Glutamatergic neuron (in vitro differentiated cells): ENCODE data around the gene CRYL1. TPM values are rescaled to one million over a fixed set of nuclear protein-coding genes. Genes with fewer than 3 reads are reported as not detected.

Experiments
- DNase-seq: peaks from one replicate; pipeline ENCODE4 v3.0.0; 2022
- H3K27ac Mint-ChIP-seq: one replicate; pipeline ENCODE4 v1.8.0; 2020; ENCODE audit warnings: mild to moderate bottlenecking, mixed read lengths, inconsistent platforms; ENCODE audit not compliant: unreplicated experiment
- H3K27me3 Mint-ChIP-seq: one replicate; pipeline ENCODE4 v1.8.0; 2020; ENCODE audit warnings: mild to moderate bottlenecking, moderate library complexity, mixed read lengths, inconsistent platforms; ENCODE audit not compliant: unreplicated experiment
- H3K36me3 Mint-ChIP-seq: one replicate; pipeline ENCODE4 v1.8.0; 2020; ENCODE audit warnings: mild to moderate bottlenecking, mixed read lengths, inconsistent platforms; ENCODE audit not compliant: unreplicated experiment
- H3K4me1 Mint-ChIP-seq: one replicate; pipeline ENCODE4 v1.8.0; 2020; ENCODE audit warnings: mild to moderate bottlenecking, low read depth, mixed read lengths, inconsistent platforms; ENCODE audit not compliant: unreplicated experiment
- H3K4me3 Mint-ChIP-seq: one replicate; pipeline ENCODE4 v1.8.0; 2020; ENCODE audit warnings: mild to moderate bottlenecking, mixed read lengths, inconsistent platforms; ENCODE audit not compliant: unreplicated experiment
- H3K9me3 Mint-ChIP-seq: one replicate; pipeline ENCODE4 v1.8.0; 2020; ENCODE audit warnings: mild to moderate bottlenecking, moderate library complexity, mixed read lengths, inconsistent platforms; ENCODE audit not compliant: unreplicated experiment
- total RNA-seq: library from RNA; stranded (reverse); fragmentation: NEBNext Ultra II Directional; extraction: Animal tissue kit (Norgen Biotek cat#: 25700); gene quantifications from one replicate; pipeline ENCODE4 v1.2.1, GENCODE V29; 2021; ENCODE audit not compliant: unreplicated experiment
- TF ChIP-seq, protein P1 (sequence below): fragments of 200-600 bp; sonication (generic); IDR thresholded peaks from one replicate; pipeline ENCODE4 v1.5.0; 2021; ENCODE audit not compliant: partially characterized antibody, unreplicated experiment

The CRYL1 gene
- total RNA-seq, 1 donor from 2014 or later: 1.1 TPM

- H3K4me3 Mint-ChIP-seq: no peak overlapping the region
- H3K27me3 Mint-ChIP-seq: no peaks in the 10 kb centered on the region
- no peaks in the 10 kb centered on the region for H3K36me3 Mint-ChIP-seq
- TF ChIP-seq, protein P1, sequence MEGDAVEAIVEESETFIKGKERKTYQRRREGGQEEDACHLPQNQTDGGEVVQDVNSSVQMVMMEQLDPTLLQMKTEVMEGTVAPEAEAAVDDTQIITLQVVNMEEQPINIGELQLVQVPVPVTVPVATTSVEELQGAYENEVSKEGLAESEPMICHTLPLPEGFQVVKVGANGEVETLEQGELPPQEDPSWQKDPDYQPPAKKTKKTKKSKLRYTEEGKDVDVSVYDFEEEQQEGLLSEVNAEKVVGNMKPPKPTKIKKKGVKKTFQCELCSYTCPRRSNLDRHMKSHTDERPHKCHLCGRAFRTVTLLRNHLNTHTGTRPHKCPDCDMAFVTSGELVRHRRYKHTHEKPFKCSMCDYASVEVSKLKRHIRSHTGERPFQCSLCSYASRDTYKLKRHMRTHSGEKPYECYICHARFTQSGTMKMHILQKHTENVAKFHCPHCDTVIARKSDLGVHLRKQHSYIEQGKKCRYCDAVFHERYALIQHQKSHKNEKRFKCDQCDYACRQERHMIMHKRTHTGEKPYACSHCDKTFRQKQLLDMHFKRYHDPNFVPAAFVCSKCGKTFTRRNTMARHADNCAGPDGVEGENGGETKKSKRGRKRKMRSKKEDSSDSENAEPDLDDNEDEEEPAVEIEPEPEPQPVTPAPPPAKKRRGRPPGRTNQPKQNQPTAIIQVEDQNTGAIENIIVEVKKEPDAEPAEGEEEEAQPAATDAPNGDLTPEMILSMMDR: no peak
- H3K27ac Mint-ChIP-seq: no peak overlapping the region
- H3K9me3 Mint-ChIP-seq: no peaks in the 10 kb centered on the region
- no peak for DNase-seq
- H3K4me1 Mint-ChIP-seq: no peaks in the 10 kb centered on the region
Observed at GRCh38 chr13:20547479-20547908, 21.8 kb upstream of the CRYL1 start.

DNA sequence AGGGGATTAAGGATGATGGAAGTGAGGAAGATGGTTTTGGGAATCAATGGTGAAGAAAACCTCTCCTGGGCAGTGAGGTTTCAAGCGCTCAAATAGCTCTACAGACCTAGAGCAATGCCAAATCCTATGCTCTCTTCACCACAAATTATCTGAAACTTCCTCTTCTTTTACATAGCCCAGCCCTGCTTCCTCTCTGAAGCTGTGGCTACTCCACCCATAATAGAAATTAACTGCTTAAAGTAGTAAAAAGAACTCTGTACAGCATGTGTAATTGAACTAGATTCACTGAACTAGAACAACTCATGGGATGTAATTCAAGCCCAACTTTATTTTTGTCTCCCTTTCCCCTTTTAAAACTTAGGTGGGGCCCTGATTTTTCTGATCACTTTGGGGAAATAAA lies 20.9 kb upstream of the CRYL1 start:
- TF ChIP-seq, protein P1: no peak
- Mint-ChIP-seq H3K27me3 (no peaks in the 10 kb centered on the region), H3K27ac (no peak overlapping the region), H3K9me3 (no peaks in the 10 kb centered on the region), H3K4me1 (no peaks in the 10 kb centered on the region), H3K36me3 (no peaks in the 10 kb centered on the region), H3K4me3 (no peak overlapping the region)
- no peak for DNase-seq

- Mint-ChIP-seq H3K4me1 (no peaks in the 10 kb centered on the region), H3K27ac (no peak overlapping the region), H3K9me3 (peaks cover 2% of the 10 kb centered on the region), H3K4me3 (no peak overlapping the region), H3K36me3 (peaks cover under 1% of the 10 kb centered on the region), H3K27me3 (no peaks in the 10 kb centered on the region)
- TF ChIP-seq, protein P1: no peak
- DNase-seq: no peak
Observed at GRCh38 chr13:20544201-20544923, 18.7 kb upstream of the CRYL1 start.

DNA sequence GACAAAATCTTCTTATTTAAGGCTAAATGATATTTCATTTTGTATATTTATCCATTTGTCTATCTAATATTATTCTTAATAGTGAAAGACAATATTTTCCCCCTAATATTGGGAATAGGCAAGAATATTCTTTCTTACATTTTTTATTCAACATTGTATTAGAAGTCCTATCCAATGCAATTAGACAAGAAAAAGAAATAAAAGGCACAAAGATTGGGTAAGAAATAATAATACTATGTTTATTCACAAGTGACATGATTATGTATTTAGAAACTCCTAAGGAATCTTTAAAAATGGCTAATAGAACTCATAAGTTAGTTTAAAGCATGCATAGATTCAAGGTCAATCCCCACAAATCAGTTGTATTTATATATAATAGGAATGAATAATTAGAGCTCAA lies 11.3 kb upstream of the CRYL1 start:
- Mint-ChIP-seq H3K4me3 (no peak overlapping the region), H3K36me3 (peaks cover 13% of the 10 kb centered on the region)
- TF ChIP-seq, protein P1: no peak

DNA sequence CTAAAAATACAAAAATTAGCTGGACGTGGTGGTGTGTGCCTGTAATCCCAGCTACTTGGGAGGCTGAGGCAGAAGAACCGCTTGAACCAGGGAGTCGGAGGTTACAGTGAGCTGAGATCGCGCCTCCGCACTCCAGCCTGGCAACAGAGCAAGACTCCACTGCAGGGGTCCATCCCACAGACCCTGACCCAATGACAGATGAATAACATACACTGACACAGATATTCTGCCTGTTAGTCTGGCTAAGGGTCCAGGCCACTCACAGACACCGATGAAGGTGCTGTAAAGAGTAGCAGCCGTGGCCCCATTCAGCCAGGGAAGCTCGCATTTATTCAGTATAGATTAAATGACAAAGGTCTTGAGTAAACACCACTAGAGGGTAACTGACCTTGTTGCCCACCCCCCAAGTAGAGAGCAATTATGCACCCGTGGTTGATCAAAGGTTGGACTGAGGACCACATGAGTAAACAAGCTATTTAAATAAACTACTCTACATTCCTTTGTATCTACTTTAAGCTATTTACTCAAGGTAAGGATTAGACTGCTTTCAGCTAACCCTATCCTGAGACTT lies 8.5 kb upstream of the CRYL1 start:
- Mint-ChIP-seq H3K4me1 (no peaks in the 10 kb centered on the region), H3K36me3 (peaks cover 10% of the 10 kb centered on the region), H3K27me3 (peaks cover 5% of the 10 kb centered on the region), H3K27ac (no peak overlapping the region), H3K9me3 (peaks cover 2% of the 10 kb centered on the region), H3K4me3 (no peak overlapping the region)
- TF ChIP-seq, protein P1: no peak
- no peak for DNase-seq

More for the DNA sequence above, 11.3 kb upstream of the CRYL1 start:
- peaks cover 4% of the 10 kb centered on the region for H3K9me3 Mint-ChIP-seq
- no peak overlapping the region for H3K27ac Mint-ChIP-seq
- no peaks in the 10 kb centered on the region for H3K4me1 Mint-ChIP-seq
- no peak for DNase-seq
- peaks cover 5% of the 10 kb centered on the region for H3K27me3 Mint-ChIP-seq
